Measurements from ENCODE around the gene TRPV2. TPM values are rescaled to one million over a fixed set of nuclear protein-coding genes. Genes with fewer than 3 reads are reported as not detected.

The TRPV2 gene
- polyA plus RNA-seq, 1 experiment, result 7.9 TPM

DNA sequence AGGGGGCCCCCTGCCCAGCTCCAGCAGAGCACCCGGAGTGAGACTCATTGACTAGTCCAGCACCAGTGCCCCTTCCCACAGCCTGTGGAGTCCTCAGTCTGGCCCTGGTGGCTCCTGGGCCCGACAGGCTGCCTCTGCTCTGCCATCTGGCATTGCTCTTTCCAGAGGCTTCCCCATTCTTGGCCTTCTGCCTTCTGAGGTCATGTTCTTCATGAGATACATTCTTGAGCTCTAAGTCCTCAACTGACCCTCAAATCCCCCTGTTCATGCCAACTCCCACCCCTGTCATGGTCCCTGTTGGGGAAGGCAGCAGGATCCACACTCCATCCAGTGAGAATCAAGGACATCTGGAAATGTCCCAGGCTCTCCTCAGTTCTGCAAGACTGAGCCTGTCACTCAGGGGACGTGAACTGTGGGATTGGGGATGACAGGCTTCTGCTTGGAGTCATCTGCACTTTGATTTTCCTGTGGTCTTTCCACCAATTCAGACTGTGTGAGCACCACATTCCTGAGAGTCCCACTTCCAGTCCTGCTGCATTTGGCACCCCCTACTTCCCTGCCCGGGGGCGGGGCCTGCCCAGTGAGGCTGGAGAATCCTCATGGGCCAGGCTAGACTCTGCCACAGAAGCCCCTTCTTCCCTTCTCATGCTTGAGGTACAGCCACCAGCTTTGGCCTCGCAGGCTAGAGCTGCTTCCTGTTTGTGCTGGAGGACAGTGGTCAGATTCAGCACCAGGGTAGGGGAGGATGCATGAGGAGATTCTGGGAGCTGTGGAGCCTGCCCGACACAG is 2.7 kb downstream of the TRPV2 start:
- ChIA-PET CTCF (interaction anchor here (0.6 to 4.4 kb wide), 6 partner anchors 10 to 55 kb away, joined by 3 to 17 read pairs (median 4); no protein-coding TSS in a partner anchor), POLR2A (interaction anchor here (1.0 kb wide), 1 partner anchor 21 kb away, joined by 3 read pairs; no protein-coding TSS in a partner anchor)
- DNase-seq (ENCODE audit: low read depth), result no peak
- Histone ChIP-seq H3K27me3 (ENCODE audit: control insufficient read depth, insufficient read depth, low read length) (no peaks in the 10 kb centered on the region), H3K4me3 (ENCODE audit: low read depth, low read length) (no peak overlapping the region), H3K36me3 (ENCODE audit: control insufficient read depth, insufficient read depth, low read length) (no peaks in the 10 kb centered on the region)
- TF ChIP-seq, protein P1, sequence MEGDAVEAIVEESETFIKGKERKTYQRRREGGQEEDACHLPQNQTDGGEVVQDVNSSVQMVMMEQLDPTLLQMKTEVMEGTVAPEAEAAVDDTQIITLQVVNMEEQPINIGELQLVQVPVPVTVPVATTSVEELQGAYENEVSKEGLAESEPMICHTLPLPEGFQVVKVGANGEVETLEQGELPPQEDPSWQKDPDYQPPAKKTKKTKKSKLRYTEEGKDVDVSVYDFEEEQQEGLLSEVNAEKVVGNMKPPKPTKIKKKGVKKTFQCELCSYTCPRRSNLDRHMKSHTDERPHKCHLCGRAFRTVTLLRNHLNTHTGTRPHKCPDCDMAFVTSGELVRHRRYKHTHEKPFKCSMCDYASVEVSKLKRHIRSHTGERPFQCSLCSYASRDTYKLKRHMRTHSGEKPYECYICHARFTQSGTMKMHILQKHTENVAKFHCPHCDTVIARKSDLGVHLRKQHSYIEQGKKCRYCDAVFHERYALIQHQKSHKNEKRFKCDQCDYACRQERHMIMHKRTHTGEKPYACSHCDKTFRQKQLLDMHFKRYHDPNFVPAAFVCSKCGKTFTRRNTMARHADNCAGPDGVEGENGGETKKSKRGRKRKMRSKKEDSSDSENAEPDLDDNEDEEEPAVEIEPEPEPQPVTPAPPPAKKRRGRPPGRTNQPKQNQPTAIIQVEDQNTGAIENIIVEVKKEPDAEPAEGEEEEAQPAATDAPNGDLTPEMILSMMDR (IDR thresholded peaks at IDR 0.05; ENCODE audit: insufficient read depth, low read depth, low read length), result no peak

DNA sequence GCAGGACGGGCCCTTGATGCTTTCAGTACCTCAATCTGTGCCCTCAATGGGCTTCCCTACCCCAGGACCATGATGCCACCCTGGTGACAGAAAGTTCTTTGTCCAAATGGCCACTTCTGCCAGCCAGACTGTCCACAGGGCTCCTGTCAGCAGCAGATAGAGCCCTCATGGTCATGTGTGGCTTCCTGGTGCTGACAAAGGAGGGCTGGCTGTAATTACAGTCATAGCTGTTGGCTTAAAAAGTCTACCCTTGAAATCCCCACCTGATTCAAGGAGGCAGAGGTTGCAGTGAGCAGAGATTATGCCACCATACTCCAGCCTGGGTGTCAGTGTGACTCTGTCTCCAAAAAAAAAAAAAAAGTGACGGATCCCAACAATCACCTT is 3.3 kb downstream of the TRPV2 start:
- CTCF ChIA-PET, result interaction anchor here (0.6 to 4.4 kb wide), 6 partner anchors 9 to 55 kb away, joined by 3 to 17 read pairs (median 4); partner anchors contain the start of gene UBB
- TF ChIP-seq, protein P1 (IDR thresholded peaks at IDR 0.05; ENCODE audit: insufficient read depth, low read depth, low read length), result no peak
- Histone ChIP-seq H3K36me3 (ENCODE audit: control insufficient read depth, insufficient read depth, low read length) (no peaks in the 10 kb centered on the region), H3K4me3 (ENCODE audit: low read depth, low read length) (no peak overlapping the region), H3K27me3 (ENCODE audit: control insufficient read depth, insufficient read depth, low read length) (no peaks in the 10 kb centered on the region)
- POLR2A ChIA-PET, result interaction anchor here (1.0 to 2.0 kb wide), 2 partner anchors 20 kb away, joined by 3 to 7 read pairs; no protein-coding TSS in a partner anchor
- no peak for DNase-seq (ENCODE audit: low read depth)

DNA sequence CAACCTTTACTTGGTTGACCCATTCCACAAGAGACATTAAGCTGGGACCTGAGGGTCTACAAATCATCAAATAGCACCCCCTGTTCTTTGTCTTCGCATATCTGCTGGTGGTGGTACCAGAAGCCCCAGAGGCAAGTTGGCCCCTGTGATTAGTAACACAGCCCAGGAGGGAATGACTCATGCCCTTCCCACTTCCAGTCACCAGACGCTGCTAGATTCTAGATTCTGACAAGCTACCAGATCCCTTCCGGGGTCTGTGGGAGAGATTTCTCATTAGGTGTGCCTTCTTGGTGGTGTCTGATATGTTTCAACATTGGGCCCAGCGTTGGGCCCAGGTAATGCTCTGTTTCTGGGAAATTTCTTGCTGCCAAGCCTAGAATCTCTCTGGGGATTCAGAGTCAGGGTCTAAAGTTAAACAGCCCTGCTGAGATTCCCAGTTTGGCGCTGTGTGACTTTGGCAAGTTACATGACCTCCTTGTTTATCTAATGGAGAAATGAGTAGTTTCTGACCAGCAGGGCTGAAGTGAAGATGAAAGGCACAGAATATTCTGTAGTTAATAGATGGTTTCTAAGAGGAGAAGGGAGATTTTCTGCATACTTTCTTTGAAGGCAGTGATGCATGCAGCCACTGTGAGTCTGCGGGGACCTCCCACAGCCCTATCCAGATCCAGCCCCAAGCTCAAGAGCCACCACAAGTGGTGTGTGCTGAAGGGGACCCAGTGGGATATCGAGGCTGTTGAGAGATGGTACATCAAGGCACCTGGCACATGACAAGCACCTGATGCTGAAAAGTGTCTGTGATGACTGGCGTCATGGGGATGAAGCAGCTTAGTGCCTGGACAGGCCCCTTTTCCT is 3.9 kb downstream of the TRPV2 start:
- ChIA-PET CTCF (interaction anchor here (0.8 to 4.4 kb wide), 6 partner anchors 8 to 56 kb away, joined by 3 to 17 read pairs (median 4); partner anchors contain the start of gene UBB), POLR2A (interaction anchor here (2.0 kb wide), 1 partner anchor 19 kb away, joined by 7 read pairs; no protein-coding TSS in a partner anchor)
- Histone ChIP-seq H3K27me3 (ENCODE audit: control insufficient read depth, insufficient read depth, low read length) (no peaks in the 10 kb centered on the region), H3K36me3 (ENCODE audit: control insufficient read depth, insufficient read depth, low read length) (no peaks in the 10 kb centered on the region), H3K4me3 (ENCODE audit: low read depth, low read length) (no peak overlapping the region)
- TF ChIP-seq, protein P1 (IDR thresholded peaks at IDR 0.05; ENCODE audit: insufficient read depth, low read depth, low read length), result no peak
- DNase-seq (ENCODE audit: low read depth), result peak; percentile 43

DNA sequence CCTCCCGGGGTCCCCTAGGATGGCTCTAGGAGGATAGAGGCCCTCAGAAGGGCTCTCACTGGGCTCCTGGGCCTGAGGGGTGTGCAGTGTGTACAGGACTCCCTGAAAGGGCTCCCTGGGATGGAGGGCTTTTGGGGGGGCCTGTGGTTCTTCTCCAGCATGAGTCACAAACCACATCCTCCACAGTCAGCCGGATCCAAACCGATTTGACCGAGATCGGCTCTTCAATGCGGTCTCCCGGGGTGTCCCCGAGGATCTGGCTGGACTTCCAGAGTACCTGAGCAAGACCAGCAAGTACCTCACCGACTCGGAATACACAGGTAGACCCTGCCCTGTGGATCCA is 4.5 kb downstream of the TRPV2 start:
- Histone ChIP-seq H3K4me3 (ENCODE audit: low read depth, low read length) (no peak overlapping the region), H3K36me3 (ENCODE audit: control insufficient read depth, insufficient read depth, low read length) (no peaks in the 10 kb centered on the region), H3K27me3 (ENCODE audit: control insufficient read depth, insufficient read depth, low read length) (no peaks in the 10 kb centered on the region)
- no peak for DNase-seq (ENCODE audit: low read depth)
- ChIA-PET CTCF (interaction anchor here (0.5 to 4.4 kb wide), 6 partner anchors 8 to 459 kb away, joined by 3 to 17 read pairs (median 4); partner anchors contain the start of gene UBB), POLR2A (interaction anchor here (2.0 kb wide), 1 partner anchor 19 kb away, joined by 7 read pairs; no protein-coding TSS in a partner anchor)
- TF ChIP-seq, protein P1 (IDR thresholded peaks at IDR 0.05; ENCODE audit: insufficient read depth, low read depth, low read length), result no peak

DNA sequence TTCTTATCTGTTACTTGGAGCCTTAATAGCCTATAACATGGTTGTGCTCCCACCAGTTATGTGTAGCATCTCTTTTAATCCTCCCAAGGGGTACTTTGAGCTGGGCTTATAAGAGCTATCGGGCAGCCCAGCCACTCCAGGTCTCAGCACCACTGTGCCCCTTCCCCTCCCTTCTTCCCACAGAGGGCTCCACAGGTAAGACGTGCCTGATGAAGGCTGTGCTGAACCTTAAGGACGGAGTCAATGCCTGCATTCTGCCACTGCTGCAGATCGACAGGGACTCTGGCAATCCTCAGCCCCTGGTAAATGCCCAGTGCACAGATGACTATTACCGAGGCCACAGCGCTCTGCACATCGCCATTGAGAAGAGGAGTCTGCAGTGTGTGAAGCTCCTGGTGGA is 7.0 kb downstream of the TRPV2 start:
- no peaks in the 10 kb centered on the region for H3K36me3 ChIP-seq (ENCODE audit: control insufficient read depth, insufficient read depth, low read length)
- CTCF ChIA-PET, result no interaction called here
- TF ChIP-seq, protein P1 (IDR thresholded peaks at IDR 0.05; ENCODE audit: insufficient read depth, low read depth, low read length), result no peak
- no peak overlapping the region for H3K4me3 ChIP-seq (ENCODE audit: low read depth, low read length)
- POLR2A ChIA-PET, result no interaction called here
- DNase-seq (ENCODE audit: low read depth), result no peak
- no peaks in the 10 kb centered on the region for H3K27me3 ChIP-seq (ENCODE audit: control insufficient read depth, insufficient read depth, low read length)

Measured in BJ (cell line).